Measurements from ENCODE around the gene CCNF.

- TF ChIP-seq POLR2A (IDR thresholded peaks at IDR 0.05) (no peak), CTCF (IDR thresholded peaks at IDR 0.05) (no peak)
Measured at GRCh38 chr16:2460391-2460713, 31.1 kb downstream of the CCNF start.

Data from thyroid gland (tissue), 4 donors.